ENCODE measurements around the gene CA10.

The CA10 gene

GRCh38 chr17:51813140-51813783 lies 345.3 kb downstream of the CA10 start:
- no peak for DNase-seq

GRCh38 chr17:51807460-51807859 lies 351.1 kb downstream of the CA10 start:
- no peak for DNase-seq

GRCh38 chr17:51805765-51806164 lies 352.7 kb downstream of the CA10 start:
- no peak for DNase-seq

GRCh38 chr17:51805185-51805584 lies 353.3 kb downstream of the CA10 start:
- DNase-seq, result no peak

DNA sequence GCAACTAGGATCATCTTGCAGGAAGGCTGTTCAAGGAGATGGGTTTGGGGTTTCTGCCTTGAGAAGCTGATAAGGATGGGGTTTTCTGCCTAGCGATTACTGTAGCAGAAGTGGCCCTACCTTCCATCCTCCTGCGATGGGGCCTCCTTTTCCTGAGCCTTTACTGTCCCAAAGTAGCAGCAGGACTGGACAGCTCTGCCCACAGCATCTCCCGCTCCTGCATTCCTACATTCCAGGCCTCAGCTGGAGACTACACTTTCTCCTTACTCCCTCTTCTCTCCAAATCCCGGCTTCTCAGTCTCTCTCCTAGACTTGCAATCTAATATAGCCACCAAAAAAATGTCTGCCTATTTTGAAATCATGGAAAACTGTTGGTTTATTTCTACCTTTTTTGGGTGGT lies 355.4 kb downstream of the CA10 start:
- no peak for DNase-seq

DNA sequence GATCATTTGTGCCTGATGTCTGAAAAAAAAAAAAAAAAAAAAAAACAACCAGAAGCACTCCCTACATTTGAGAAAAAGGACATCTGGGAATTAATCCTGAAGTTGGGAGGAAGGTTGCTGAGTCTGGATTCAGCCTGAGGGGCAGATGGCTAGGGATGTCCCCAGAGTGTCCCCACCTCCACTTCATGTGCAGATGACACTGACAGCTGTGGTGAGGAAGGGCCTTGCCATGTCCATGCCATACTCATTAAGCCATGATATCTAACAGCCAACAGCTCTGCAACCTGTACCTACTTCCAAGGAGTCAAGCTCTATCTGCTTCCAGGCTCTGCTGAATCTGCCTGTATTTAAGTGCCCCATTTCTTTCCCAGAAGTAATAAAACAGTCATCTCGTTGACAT lies 356.0 kb downstream of the CA10 start:
- DNase-seq, result peak; percentile 3

- DNase-seq, result no peak
Measured at GRCh38 chr17:51801626-51802025, 356.9 kb downstream of the CA10 start.

DNA sequence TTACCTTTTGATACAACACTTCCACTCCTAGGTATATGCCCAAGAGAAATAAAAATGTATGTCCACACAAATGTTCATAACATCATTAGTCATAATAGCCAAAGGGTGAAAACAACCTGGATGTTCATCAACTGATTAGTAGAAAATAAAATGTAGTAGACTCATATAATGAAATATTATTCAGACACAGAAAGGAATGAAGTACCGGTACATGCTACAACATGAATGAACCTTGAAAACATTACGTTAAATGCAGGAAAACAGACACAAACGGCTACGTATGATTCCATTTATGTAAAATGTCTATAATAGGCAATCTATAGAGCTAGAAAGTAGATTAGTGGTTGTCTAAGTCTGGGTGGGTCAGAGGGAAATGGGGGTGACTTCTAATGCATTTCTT lies 358.5 kb downstream of the CA10 start:
- DNase-seq, result no peak

DNA sequence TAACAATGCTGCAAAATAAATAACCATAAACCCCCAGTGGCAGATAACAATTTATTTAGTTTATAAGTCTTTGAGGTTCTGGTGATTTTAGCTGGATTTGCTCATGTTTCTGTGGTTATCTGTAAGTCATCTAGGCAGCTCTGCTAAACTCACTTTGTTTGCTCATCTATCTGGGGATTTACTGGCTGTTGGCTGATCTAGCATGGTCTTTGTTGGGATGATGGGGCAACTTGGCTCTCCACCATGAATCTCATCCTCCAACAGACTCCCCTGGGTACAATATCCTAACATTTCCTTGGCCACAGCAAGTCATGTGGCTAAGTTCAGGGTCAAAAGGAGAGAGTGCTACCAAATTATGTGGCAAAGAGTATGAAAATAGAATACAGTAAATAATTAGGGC lies 359.3 kb downstream of the CA10 start:
- DNase-seq, result no peak

GRCh38 chr17:51797150-51797549 lies 361.4 kb downstream of the CA10 start:
- DNase-seq, result no peak

- DNase-seq, result no peak
Measured at GRCh38 chr17:51796026-51796425, 362.5 kb downstream of the CA10 start.

DNA sequence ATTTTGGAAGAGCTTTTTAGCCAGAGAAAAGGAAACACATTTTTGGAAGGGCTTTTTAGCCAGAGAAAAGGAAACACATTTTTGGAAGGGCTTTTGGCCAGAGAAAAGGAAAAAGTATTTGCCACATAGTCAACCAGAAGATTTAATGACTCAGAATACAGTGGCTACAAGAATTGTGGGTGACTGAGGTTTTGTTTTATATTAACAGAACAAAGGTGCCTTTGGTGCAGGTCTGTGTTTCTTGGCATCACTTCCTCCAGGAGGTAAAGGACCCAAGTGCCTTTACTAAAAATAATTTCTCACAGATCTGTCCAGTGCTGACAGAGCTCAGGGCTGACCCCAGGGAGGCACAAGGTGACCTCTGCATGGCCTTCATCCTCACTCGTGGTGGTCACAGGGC lies 363.1 kb downstream of the CA10 start:
- DNase-seq, result no peak

GRCh38 chr17:51794466-51794865 lies 364.0 kb downstream of the CA10 start:
- DNase-seq, result no peak

DNA sequence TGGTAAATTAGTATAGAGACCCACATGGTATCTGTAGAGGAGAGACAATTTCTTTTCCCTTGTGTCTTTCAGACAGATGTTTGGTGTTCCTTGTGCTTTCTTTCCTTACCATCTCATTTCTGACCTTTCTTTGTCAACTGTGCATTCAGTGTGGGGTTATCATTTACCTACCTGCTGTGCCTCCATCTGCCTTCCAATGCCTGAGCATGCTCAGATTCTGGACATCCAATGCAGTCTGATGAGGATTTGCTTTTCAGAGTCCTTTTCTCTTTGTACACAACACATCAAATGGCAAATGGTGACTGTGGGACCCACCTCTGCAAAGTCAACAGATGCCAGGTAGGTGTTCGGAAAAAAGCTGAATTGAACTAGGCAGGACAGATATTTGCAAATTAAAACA lies 364.8 kb downstream of the CA10 start:
- peak; percentile 16 for DNase-seq

- DNase-seq, result no peak
Measured at GRCh38 chr17:51778842-51779241, 379.7 kb downstream of the CA10 start.

GRCh38 chr17:51770027-51770759 lies 388.3 kb downstream of the CA10 start:
- no peak for DNase-seq

GRCh38 chr17:51769231-51769630 lies 389.3 kb downstream of the CA10 start:
- no peak for DNase-seq

DNA sequence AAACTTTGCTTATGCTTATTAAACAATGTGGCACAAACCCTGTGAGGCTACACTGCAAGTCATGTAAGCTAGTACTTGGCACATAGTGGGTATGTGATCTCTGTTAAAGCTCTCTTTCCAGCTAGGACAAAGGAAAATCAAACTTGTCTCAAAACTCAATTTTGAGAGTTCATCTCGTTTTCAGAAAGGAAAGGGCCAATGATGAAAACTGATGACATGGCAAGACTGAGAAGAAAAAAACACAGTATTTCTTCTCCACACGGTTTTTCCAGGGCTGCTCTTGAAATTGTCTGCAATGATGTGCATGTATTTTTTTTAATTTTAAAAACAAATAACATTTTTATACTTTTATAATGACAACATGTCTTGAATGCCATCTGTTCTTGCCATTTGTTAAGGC lies 389.8 kb downstream of the CA10 start:
- DNase-seq, result no peak

GRCh38 chr17:51767287-51767686 lies 391.2 kb downstream of the CA10 start:
- DNase-seq, result no peak

- DNase-seq, result no peak
Measured at GRCh38 chr17:51765282-51766135, 393.0 kb downstream of the CA10 start.

DNA sequence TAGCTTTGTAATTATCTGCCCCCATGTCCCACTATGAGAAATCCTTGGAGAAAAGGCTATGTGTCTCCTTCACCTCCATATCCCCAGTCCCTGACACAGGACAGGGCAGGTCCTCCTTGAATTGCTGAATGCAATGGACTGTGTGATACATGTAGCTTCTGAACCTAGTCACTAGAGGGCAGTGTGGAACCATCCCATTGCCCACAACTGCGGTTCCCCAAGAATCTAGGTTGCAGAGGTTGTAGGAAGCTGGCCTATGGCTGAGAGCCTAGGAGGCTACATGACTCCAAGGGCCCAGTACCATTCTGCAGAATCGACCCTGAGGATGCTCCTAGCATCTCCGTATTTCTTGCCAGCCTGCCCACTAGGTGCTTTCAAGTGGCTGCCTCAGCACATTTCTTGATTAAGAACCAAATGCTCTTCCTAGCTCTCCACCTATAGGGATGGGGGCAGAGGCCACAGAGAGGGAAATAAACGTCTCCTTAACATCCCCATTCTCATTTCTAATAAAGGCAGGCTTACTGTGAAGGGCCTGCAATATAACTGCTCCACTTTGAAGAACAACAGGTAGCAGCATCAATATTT lies 394.0 kb downstream of the CA10 start:
- peak; percentile 54 for DNase-seq

GRCh38 chr17:51763058-51763457 lies 395.5 kb downstream of the CA10 start:
- no peak for DNase-seq

- DNase-seq, result no peak
Measured at GRCh38 chr17:51761105-51761504, 397.4 kb downstream of the CA10 start.

- no peak for DNase-seq
Measured at GRCh38 chr17:51759260-51759659, 399.3 kb downstream of the CA10 start.

Measured in NCI-H2171 treated with DMSO at 0.1 percent for 48 hours (cell line).